C4-2B (cell line): ENCODE data around the gene FAM169A.

Experiments
- CTCF ChIP-seq: fragments of 450-650 bp; conservative IDR thresholded peaks from 2 replicates; pipeline ENCODE4 v1.5.1; 2017; ENCODE audit warnings: mild to moderate bottlenecking
- ZFX ChIP-seq: fragments of 450-650 bp; IDR thresholded peaks from 2 replicates; pipeline ENCODE4 v1.6.1; 2017

- no peak for TF ChIP-seq CTCF
- TF ChIP-seq ZFX = peak; percentile 58; the same call in 1 of the 2 replicates
These were observed 99.2 kb downstream of the FAM169A start, which contains the start of the genes GFM2 and NSA2 for GRCh38 chr5:74766849-74767578.
